ENCODE results near the gene SHMT2.

DNA sequence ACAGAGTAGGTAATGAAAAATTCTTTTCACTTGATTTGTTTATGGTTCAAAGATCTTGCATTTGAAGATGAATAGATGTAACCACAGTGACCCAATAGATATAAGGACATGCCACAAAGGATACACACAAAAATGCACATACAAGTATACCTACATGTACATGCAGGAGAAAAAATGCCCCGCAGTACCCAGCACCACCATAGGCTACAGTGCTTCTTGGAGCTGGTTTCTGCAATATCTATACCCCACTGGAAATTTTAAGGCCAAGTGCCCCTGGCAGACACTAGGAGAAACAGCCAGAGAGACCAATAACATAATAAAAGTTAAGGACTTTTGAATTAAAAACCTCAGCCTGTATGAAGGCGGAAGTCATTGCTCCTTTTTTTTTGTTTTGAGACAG, 33.6 kb downstream of the SHMT2 start:
- no peak for TF ChIP-seq TCF4 (CRISPR knock-in tag; IDR thresholded peaks at IDR 0.05; ENCODE audit: borderline replicate concordance)
- TF ChIP-seq ZFP3 (CRISPR knock-in tag; IDR thresholded peaks at IDR 0.05): no peak
- TF ChIP-seq, protein P1, sequence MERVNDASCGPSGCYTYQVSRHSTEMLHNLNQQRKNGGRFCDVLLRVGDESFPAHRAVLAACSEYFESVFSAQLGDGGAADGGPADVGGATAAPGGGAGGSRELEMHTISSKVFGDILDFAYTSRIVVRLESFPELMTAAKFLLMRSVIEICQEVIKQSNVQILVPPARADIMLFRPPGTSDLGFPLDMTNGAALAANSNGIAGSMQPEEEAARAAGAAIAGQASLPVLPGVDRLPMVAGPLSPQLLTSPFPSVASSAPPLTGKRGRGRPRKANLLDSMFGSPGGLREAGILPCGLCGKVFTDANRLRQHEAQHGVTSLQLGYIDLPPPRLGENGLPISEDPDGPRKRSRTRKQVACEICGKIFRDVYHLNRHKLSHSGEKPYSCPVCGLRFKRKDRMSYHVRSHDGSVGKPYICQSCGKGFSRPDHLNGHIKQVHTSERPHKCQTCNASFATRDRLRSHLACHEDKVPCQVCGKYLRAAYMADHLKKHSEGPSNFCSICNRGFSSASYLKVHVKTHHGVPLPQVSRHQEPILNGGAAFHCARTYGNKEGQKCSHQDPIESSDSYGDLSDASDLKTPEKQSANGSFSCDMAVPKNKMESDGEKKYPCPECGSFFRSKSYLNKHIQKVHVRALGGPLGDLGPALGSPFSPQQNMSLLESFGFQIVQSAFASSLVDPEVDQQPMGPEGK (CRISPR knock-in tag; IDR thresholded peaks at IDR 0.05; ENCODE audit: borderline replicate concordance): no peak
- no peak for TF ChIP-seq ARNTL (CRISPR knock-in tag; IDR thresholded peaks at IDR 0.05; ENCODE audit: borderline replicate concordance, low read depth)
- TF ChIP-seq ZC3H10 (CRISPR knock-in tag; IDR thresholded peaks at IDR 0.05): no peak
- no peak for TF ChIP-seq ZNF565 (CRISPR knock-in tag; conservative IDR thresholded peaks at IDR 0.05; ENCODE audit: low read depth)
- TF ChIP-seq GLIS3 (CRISPR knock-in tag; IDR thresholded peaks at IDR 0.05): no peak
- no peak for TF ChIP-seq ESRRG (CRISPR knock-in tag; IDR thresholded peaks at IDR 0.05)
- TF ChIP-seq, protein P2, sequence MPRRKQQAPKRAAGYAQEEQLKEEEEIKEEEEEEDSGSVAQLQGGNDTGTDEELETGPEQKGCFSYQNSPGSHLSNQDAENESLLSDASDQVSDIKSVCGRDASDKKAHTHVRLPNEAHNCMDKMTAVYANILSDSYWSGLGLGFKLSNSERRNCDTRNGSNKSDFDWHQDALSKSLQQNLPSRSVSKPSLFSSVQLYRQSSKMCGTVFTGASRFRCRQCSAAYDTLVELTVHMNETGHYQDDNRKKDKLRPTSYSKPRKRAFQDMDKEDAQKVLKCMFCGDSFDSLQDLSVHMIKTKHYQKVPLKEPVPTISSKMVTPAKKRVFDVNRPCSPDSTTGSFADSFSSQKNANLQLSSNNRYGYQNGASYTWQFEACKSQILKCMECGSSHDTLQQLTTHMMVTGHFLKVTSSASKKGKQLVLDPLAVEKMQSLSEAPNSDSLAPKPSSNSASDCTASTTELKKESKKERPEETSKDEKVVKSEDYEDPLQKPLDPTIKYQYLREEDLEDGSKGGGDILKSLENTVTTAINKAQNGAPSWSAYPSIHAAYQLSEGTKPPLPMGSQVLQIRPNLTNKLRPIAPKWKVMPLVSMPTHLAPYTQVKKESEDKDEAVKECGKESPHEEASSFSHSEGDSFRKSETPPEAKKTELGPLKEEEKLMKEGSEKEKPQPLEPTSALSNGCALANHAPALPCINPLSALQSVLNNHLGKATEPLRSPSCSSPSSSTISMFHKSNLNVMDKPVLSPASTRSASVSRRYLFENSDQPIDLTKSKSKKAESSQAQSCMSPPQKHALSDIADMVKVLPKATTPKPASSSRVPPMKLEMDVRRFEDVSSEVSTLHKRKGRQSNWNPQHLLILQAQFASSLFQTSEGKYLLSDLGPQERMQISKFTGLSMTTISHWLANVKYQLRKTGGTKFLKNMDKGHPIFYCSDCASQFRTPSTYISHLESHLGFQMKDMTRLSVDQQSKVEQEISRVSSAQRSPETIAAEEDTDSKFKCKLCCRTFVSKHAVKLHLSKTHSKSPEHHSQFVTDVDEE (CRISPR knock-in tag; IDR thresholded peaks at IDR 0.05): no peak
